NCI-H526 (cell line): ENCODE results near the gene RHOT2.

ENCODE experiments used
- DNase-seq, 2 experiments: peaks; one replicate each; lab custom pipeline; 2025; lab: John Stamatoyannopoulos, UW

RHOT2 gene

GRCh38 chr16:700684-701584 lies 33.0 kb downstream of the RHOT2 start:
- DNase-seq, result no peak

- no peak for DNase-seq
These were observed 34.4 kb downstream of the RHOT2 start for GRCh38 chr16:702341-702740.

- no peak for DNase-seq
These were observed 35.5 kb downstream of the RHOT2 start for GRCh38 chr16:703406-703805.

GRCh38 chr16:704047-704446 lies 36.1 kb downstream of the RHOT2 start:
- DNase-seq, result no peak

GRCh38 chr16:704552-705380 lies 36.8 kb downstream of the RHOT2 start:
- DNase-seq, result no peak

- peak in 1 of 2 experiments; percentile 80 for DNase-seq
These were observed 37.7 kb downstream of the RHOT2 start, which contains the start of gene FBXL16 for GRCh38 chr16:705431-706188. Gene FBXL16 (minus strand): TSS chr16:705801. CDS start chr16:697405, 8,396 bp downstream.

GRCh38 chr16:706189-707061 lies 38.5 kb downstream of the RHOT2 start:
- peak in 1 of 2 experiments; percentile 64 for DNase-seq

- DNase-seq, result peak in 1 of 2 experiments; percentile 31
These were observed 39.2 kb downstream of the RHOT2 start for GRCh38 chr16:707062-707538.

GRCh38 chr16:708019-708418 lies 40.1 kb downstream of the RHOT2 start:
- no peak for DNase-seq

- no peak for DNase-seq
These were observed 41.0 kb downstream of the RHOT2 start for GRCh38 chr16:708959-709358.

- DNase-seq, result peak; percentile 57 to 81
These were observed 41.9 kb downstream of the RHOT2 start for GRCh38 chr16:709566-710499.

GRCh38 chr16:710500-711075 lies 42.7 kb downstream of the RHOT2 start:
- no peak for DNase-seq

- no peak for DNase-seq
These were observed 43.2 kb downstream of the RHOT2 start for GRCh38 chr16:711084-711483.

- DNase-seq, result peak in 1 of 2 experiments; percentile 64
These were observed 43.8 kb downstream of the RHOT2 start for GRCh38 chr16:711548-712320.

- DNase-seq, result peak; percentile 33 to 38
These were observed 44.9 kb downstream of the RHOT2 start for GRCh38 chr16:712740-713250.

- DNase-seq, result no peak
These were observed 46.1 kb downstream of the RHOT2 start for GRCh38 chr16:714079-714478.

- DNase-seq, result peak in 1 of 2 experiments; percentile 80
These were observed 46.9 kb downstream of the RHOT2 start, which contains the start of gene METRN for GRCh38 chr16:714558-715476. Gene METRN (plus strand): TSS chr16:715118. CDS start chr16:715290, 172 bp downstream.
